ENCODE data around the gene LSM3. TPM values are rescaled to one million over a fixed set of nuclear protein-coding genes. Genes with fewer than 3 reads are reported as not detected.

Gene LSM3
- total RNA-seq, 4 donors from 2014 or later = 11.6 to 16.8 (median 14.2) TPM

DNA sequence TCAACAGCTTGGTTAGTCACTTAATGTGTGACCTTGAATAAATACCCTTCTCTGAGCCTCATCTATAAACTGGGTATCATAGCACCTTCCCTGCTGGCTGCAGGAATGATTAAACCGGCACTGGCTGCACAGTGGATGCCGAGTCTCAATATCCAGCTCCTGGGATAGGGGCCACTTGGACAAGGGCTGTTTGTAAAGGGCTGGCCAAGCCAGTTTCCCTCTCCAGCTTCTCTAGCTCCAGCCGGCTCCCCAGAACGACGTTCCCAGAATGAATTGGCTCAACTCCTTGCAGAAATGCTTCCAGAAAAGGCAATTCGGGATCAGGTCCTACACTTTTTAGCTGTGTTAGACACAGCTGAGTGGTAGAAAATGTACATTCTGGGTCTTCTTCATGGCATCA, 58.8 kb downstream of the LSM3 start:
- Histone ChIP-seq H3K9me3 (no peaks in the 10 kb centered on the region), H3K4me1 (no peaks in the 10 kb centered on the region), H3K4me3 (no peak overlapping the region), H3K27ac (no peak overlapping the region), H3K36me3 (no peaks in the 10 kb centered on the region), H3K27me3 (no peaks in the 10 kb centered on the region)
- in situ Hi-C loops (cut with MboI; ENCODE audit: low sequenced_read_pairs in 4 of 4) = no loop called here
- intact Hi-C loops (cut with DNase I; ENCODE audit: low total_unique reads) = no loop called here
- DNase-seq = peak in 1 of 2 donors; percentile 31
- ATAC-seq = peak in 1 of 2 donors; percentile 38
- TF ChIP-seq, protein P1, sequence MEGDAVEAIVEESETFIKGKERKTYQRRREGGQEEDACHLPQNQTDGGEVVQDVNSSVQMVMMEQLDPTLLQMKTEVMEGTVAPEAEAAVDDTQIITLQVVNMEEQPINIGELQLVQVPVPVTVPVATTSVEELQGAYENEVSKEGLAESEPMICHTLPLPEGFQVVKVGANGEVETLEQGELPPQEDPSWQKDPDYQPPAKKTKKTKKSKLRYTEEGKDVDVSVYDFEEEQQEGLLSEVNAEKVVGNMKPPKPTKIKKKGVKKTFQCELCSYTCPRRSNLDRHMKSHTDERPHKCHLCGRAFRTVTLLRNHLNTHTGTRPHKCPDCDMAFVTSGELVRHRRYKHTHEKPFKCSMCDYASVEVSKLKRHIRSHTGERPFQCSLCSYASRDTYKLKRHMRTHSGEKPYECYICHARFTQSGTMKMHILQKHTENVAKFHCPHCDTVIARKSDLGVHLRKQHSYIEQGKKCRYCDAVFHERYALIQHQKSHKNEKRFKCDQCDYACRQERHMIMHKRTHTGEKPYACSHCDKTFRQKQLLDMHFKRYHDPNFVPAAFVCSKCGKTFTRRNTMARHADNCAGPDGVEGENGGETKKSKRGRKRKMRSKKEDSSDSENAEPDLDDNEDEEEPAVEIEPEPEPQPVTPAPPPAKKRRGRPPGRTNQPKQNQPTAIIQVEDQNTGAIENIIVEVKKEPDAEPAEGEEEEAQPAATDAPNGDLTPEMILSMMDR (IDR thresholded peaks at IDR 0.05 in 4 of 5, conservative IDR thresholded peaks at IDR 0.05 in 1 of 5) = no peak
- no peak for TF ChIP-seq POLR2A (IDR thresholded peaks at IDR 0.05)

DNA sequence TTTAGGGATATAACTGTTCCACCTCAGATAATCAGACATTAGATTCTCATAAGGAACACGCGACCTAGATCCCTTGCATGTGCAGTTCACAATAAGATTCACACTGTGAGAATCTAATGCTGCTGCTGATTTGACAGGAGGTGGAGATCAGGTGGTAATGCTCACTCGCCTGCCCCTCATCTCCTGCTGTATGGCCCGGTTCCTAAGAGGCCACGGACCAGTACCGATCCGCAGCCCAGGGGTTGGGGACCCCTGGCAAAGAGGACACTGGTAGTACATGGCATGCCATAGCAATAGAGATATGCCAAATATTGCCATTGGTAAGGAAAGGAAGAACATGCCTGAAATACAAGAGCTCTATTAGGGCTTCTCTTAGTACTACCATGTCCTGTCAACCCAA, 59.7 kb downstream of the LSM3 start:
- Histone ChIP-seq H3K27me3 (no peaks in the 10 kb centered on the region), H3K27ac (no peak overlapping the region), H3K36me3 (no peaks in the 10 kb centered on the region), H3K4me1 (no peaks in the 10 kb centered on the region), H3K4me3 (no peak overlapping the region), H3K9me3 (no peaks in the 10 kb centered on the region)
- ATAC-seq = no peak
- intact Hi-C loops (cut with DNase I; ENCODE audit: low total_unique reads) = no loop called here
- in situ Hi-C loops (cut with MboI; ENCODE audit: low sequenced_read_pairs in 4 of 4) = no loop called here
- no peak for DNase-seq
- TF ChIP-seq POLR2A (IDR thresholded peaks at IDR 0.05) = no peak
- TF ChIP-seq, protein P1 (IDR thresholded peaks at IDR 0.05 in 4 of 5, conservative IDR thresholded peaks at IDR 0.05 in 1 of 5) = no peak

DNA sequence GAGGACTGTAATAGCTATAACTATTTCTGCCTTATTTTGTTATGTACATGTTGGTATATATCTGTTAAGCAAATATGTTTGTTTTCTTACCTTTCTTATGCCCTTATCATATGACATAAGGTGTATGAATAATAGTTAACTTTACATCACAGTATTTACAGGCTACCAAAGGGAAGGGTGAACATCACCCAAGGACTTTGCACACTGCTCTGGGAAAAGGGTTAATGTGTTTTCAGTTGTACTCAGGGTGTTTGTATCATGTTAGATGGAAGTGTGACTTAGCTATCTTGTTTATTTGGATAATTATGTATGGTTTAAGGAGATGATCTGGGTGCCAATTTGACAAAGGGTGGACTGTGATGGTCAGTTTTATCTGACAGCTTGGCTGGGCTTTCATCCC, 60.3 kb downstream of the LSM3 start:
- TF ChIP-seq POLR2A (IDR thresholded peaks at IDR 0.05) = no peak
- TF ChIP-seq, protein P1 (IDR thresholded peaks at IDR 0.05 in 4 of 5, conservative IDR thresholded peaks at IDR 0.05 in 1 of 5) = no peak
- DNase-seq (no peak), ATAC-seq (no peak)
- Histone ChIP-seq H3K9me3 (no peaks in the 10 kb centered on the region), H3K27me3 (no peaks in the 10 kb centered on the region), H3K27ac (no peak overlapping the region), H3K4me1 (no peaks in the 10 kb centered on the region), H3K4me3 (no peak overlapping the region), H3K36me3 (no peaks in the 10 kb centered on the region)
- in situ Hi-C loops (cut with MboI; ENCODE audit: low sequenced_read_pairs in 4 of 4) = no loop called here
- intact Hi-C loops (cut with DNase I; ENCODE audit: low total_unique reads) = no loop called here

DNA sequence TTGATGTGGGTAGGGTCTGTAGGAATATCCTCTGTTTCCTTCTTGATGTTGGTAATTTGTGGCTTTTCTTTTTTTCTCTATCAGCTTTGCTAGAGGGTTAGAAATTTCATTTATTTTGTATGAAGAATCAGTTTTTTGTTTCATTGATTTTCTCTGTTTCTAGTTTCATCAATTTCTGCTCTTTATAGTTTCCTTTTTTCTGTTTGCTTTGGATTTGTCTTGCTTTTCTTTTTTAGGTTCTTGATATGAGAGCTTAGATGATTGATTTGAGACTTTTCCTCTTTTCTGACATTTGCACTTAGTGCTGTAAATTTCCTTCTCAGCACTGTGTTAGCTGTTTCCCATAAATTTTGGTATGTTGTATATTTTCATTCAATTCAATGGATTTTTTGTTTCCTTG, 61.3 kb downstream of the LSM3 start:
- no peaks in the 10 kb centered on the region for H3K36me3 ChIP-seq
- intact Hi-C loops (cut with DNase I; ENCODE audit: low total_unique reads) = no loop called here
- no peaks in the 10 kb centered on the region for H3K4me1 ChIP-seq
- H3K4me3 ChIP-seq = no peak overlapping the region
- H3K9me3 ChIP-seq = no peaks in the 10 kb centered on the region
- no peak overlapping the region for H3K27ac ChIP-seq
- no peaks in the 10 kb centered on the region for H3K27me3 ChIP-seq
- DNase-seq = no peak
- ATAC-seq = no peak
- TF ChIP-seq POLR2A (IDR thresholded peaks at IDR 0.05) = no peak
- TF ChIP-seq, protein P1 (IDR thresholded peaks at IDR 0.05 in 4 of 5, conservative IDR thresholded peaks at IDR 0.05 in 1 of 5) = no peak
- in situ Hi-C loops (cut with MboI; ENCODE audit: low sequenced_read_pairs in 4 of 4) = no loop called here

DNA sequence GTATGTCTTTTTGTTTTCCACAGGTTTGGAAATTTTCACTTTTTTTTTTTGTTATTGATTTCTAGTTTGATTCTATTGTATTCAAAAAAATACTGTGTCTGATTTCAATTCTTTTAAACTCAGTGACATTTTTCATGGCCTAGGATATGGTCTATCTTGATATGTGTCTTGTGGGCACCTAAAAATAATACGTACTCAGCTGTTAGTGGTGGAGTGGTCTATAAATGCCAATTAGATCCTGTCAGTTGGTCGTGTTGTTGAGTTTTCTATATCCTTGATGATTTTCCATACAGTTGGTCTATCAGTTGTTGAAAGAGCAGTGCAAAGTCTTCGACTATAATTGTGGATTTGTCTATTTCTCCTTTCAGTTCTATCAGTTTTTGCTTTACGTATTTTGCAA, 61.7 kb downstream of the LSM3 start:
- Histone ChIP-seq H3K36me3 (no peaks in the 10 kb centered on the region), H3K9me3 (no peaks in the 10 kb centered on the region), H3K4me3 (no peak overlapping the region), H3K27me3 (no peaks in the 10 kb centered on the region), H3K4me1 (no peaks in the 10 kb centered on the region), H3K27ac (no peak overlapping the region)
- in situ Hi-C loops (cut with MboI; ENCODE audit: low sequenced_read_pairs in 4 of 4) = no loop called here
- no peak for DNase-seq
- intact Hi-C loops (cut with DNase I; ENCODE audit: low total_unique reads) = no loop called here
- no peak for ATAC-seq
- TF ChIP-seq, protein P1 (IDR thresholded peaks at IDR 0.05 in 4 of 5, conservative IDR thresholded peaks at IDR 0.05 in 1 of 5) = no peak
- no peak for TF ChIP-seq POLR2A (IDR thresholded peaks at IDR 0.05)

Measured in gastrocnemius medialis (tissue), 4 donors.